Mucosa of descending colon (tissue), 3 donors: ENCODE results near the gene METTL21C. TPM values are rescaled to one million over a fixed set of nuclear protein-coding genes. Genes with fewer than 3 reads are reported as not detected.

Source experiments
- ATAC-seq: fragments of 200-7000 bp; cut with Tn5 transposase; one replicate; pipeline ENCODE4 v1.9.1; 2020; ENCODE audit warnings: mild to moderate bottlenecking, moderate library complexity
- DNase-seq, 3 donors: peaks; one replicate each; pipeline ENCODE4 v3.0.0-alpha.2; 2020
- H3K36me3 ChIP-seq: fragments of 200-600 bp; one replicate; pipeline ENCODE4 v1.8.0; 2021; ENCODE audit warnings: low read depth, mild to moderate bottlenecking
- H3K4me1 ChIP-seq: fragments of 200-600 bp; one replicate; pipeline ENCODE4 v1.8.0; 2021; ENCODE audit warnings: low read depth, mild to moderate bottlenecking
- H3K4me3 ChIP-seq: fragments of 200-600 bp; one replicate; pipeline ENCODE4 v1.8.0; 2021; ENCODE audit warnings: mild to moderate bottlenecking
- H3K9me3 ChIP-seq: fragments of 200-600 bp; one replicate; pipeline ENCODE4 v1.8.0; 2021; ENCODE audit warnings: mild to moderate bottlenecking
- CTCF ChIP-seq: fragments of 200-600 bp; IDR thresholded peaks from one replicate; pipeline ENCODE4 v1.8.0; 2022; ENCODE audit warnings: antibody characterized with exemption, mild to moderate bottlenecking
- intact Hi-C, 2 donors: fragments of 100-400 bp; cut with DNase I in 1 of 2; cut with micrococcal nuclease in 1 of 2; formaldehyde crosslinking; loops; one replicate each; pipeline versions ENCODE4 v1.11.0 to v1.11.1; 2022; cut with DNase I, micrococcal nuclease
- total RNA-seq, 3 donors: library from RNA; stranded (reverse); fragmentation: NEBNext Ultra II Directional in 2 of 3; extraction: Animal tissue kit (Norgen Biotek cat#: 25700) in 2 of 3; gene quantifications; one replicate each; pipeline versions ENCODE4 v1.2.1 to v1.2.4, GENCODE V29; 2021 to 2023
- donor health status: DM: no; HTN: no; CAD: no; lungs with moderate emphysema.
- donor health status: DM: no; HTN: no; CAD: no.
- donor health status: DM: no; HTN: yes; CAD: no.

METTL21C gene
- total RNA-seq, 3 donors from 2014 or later, result not detected

- peaks cover 3% of the 10 kb centered on the region for H3K9me3 ChIP-seq
- intact Hi-C loops, result no loop called here
- no peak for TF ChIP-seq CTCF
- H3K4me3 ChIP-seq, result no peak overlapping the region
- H3K4me1 ChIP-seq, result no peaks in the 10 kb centered on the region
- H3K36me3 ChIP-seq, result no peaks in the 10 kb centered on the region
- no peak for ATAC-seq
- DNase-seq, result no peak
Observed at GRCh38 chr13:102702965-102703725, 8.3 kb upstream of the METTL21C start.

- Histone ChIP-seq H3K9me3 (peaks cover 3% of the 10 kb centered on the region), H3K4me1 (no peaks in the 10 kb centered on the region), H3K4me3 (no peak overlapping the region), H3K36me3 (no peaks in the 10 kb centered on the region)
- ATAC-seq (no peak), DNase-seq (no peak)
- intact Hi-C loops, result no loop called here
- no peak for TF ChIP-seq CTCF
Observed at GRCh38 chr13:102701331-102701730, 6.5 kb upstream of the METTL21C start.

- ATAC-seq, result no peak
- H3K4me1 ChIP-seq, result no peaks in the 10 kb centered on the region
- no peak for TF ChIP-seq CTCF
- H3K9me3 ChIP-seq, result peaks cover 3% of the 10 kb centered on the region
- no peak for DNase-seq
- H3K36me3 ChIP-seq, result no peaks in the 10 kb centered on the region
- H3K4me3 ChIP-seq, result no peak overlapping the region
- intact Hi-C loops, result no loop called here
Observed at GRCh38 chr13:102700088-102701031, 5.5 kb upstream of the METTL21C start.

GRCh38 chr13:102699504-102699903, 4.7 kb upstream of the METTL21C start:
- no peak for ATAC-seq
- peaks cover 3% of the 10 kb centered on the region for H3K9me3 ChIP-seq
- no peak overlapping the region for H3K4me3 ChIP-seq
- intact Hi-C loops, result no loop called here
- no peaks in the 10 kb centered on the region for H3K4me1 ChIP-seq
- no peak for DNase-seq
- no peak for TF ChIP-seq CTCF
- H3K36me3 ChIP-seq, result no peaks in the 10 kb centered on the region

GRCh38 chr13:102698649-102698980, 3.8 kb upstream of the METTL21C start:
- ATAC-seq (no peak), DNase-seq (no peak)
- Histone ChIP-seq H3K4me1 (no peaks in the 10 kb centered on the region), H3K4me3 (no peak overlapping the region), H3K9me3 (peaks cover 3% of the 10 kb centered on the region), H3K36me3 (no peaks in the 10 kb centered on the region)
- TF ChIP-seq CTCF, result no peak
- intact Hi-C loops, result no loop called here
